K562 (cell line): Measurements from ENCODE around the gene ITPA. TPM values are rescaled to one million over a fixed set of nuclear protein-coding genes. Genes with fewer than 3 reads are reported as not detected.
A peak's percentile ranks its signal among the peaks of the same experiment; 100 is the strongest.

ENCODE experiments used
- CLOCK ChIP-seq: fragments of 250-450 bp; sonication (Bioruptor Pico); IDR thresholded peaks from 2 replicates; pipeline ENCODE4 v1.4.0; 2020; ENCODE audit warnings: mild to moderate bottlenecking, moderate library complexity, borderline replicate concordance
- EP400 ChIP-seq: fragments of 450-650 bp; IDR thresholded peaks from 2 replicates; pipeline ENCODE4 v1.6.1; 2017; ENCODE audit warnings: antibody characterized with exemption, mild to moderate bottlenecking, moderate library complexity
- GTF2E2 ChIP-seq: fragments of 200-800 bp; sonication (Bioruptor generic); IDR thresholded peaks from 2 replicates; pipeline ENCODE4 v1.6.1; 2016; ENCODE audit warnings: missing genetic modification characterization, missing compliant biosample characterization
- HDAC6 ChIP-seq: IDR thresholded peaks from 2 replicates; pipeline ENCODE4 v1.6.1; 2012; ENCODE audit warnings: low read depth, mild to moderate bottlenecking, control low read depth, inconsistent platforms, low read length, moderate library complexity
- RBM15 ChIP-seq: fragments of 200-400 bp; formaldehyde crosslinking; IDR thresholded peaks from 2 replicates; pipeline ENCODE4 v1.6.1; 2018; ENCODE audit warnings: mild to moderate bottlenecking, low read length, moderate library complexity; ENCODE audit not compliant: insufficient read depth
- TGIF2 ChIP-seq: sonication (generic); formaldehyde crosslinking; IDR thresholded peaks from 2 replicates; pipeline ENCODE4 v1.8.1; 2022; ENCODE audit warnings: mild to moderate bottlenecking, missing genetic modification reagents, moderate library complexity
- ZNF318 ChIP-seq, 2 experiments: fragments of 450-650 bp; IDR thresholded peaks; 2 replicates each; pipeline ENCODE4 v1.6.1; 2016; ENCODE audit warnings: mild to moderate bottlenecking in 2 of 2, borderline replicate concordance in 1 of 2, low read depth in 1 of 2, moderate library complexity in 1 of 2
- polyA plus RNA-seq, 8 experiments: library from polyadenylated mRNA; depleted of rRNA in 4 of 8; stranded (reverse) in 5 of 8; unstranded in 3 of 8; fragments of >200 nt; fragmentation: Nextera tagmentation in 2 of 8; fragmentation: Illumina TruSeq in 1 of 8; extraction: Ambion mirVana in 2 of 8; extraction: Trizol in 1 of 8; gene quantifications; 2 replicates each; pipeline versions ENCODE4 v1.2.1 to v1.2.3, GENCODE V29; 2011 to 2014; ENCODE audit warnings: inconsistent platforms in 1 of 8, missing spikeins in 1 of 8
- total RNA-seq, 7 experiments: library from RNA; depleted of rRNA in 6 of 7; stranded (reverse); fragments of >200 nt in 6 of 7; fragmentation: Illumina TruSeq in 2 of 7; extraction: Trizol in 2 of 7; gene quantifications; 2 replicates each; pipeline versions ENCODE4 v1.2.1 to v1.2.3, GENCODE V29; 2011 to 2021; ENCODE audit warnings: low replicate concordance in 1 of 7

ITPA gene
- total and polyA plus RNA-seq, 9 of the 15 experiments (the other 6 are each of a cell fraction or from before 2014, with no cell fraction given) = 5.0 to 79.7 (median 36.7) TPM

- TF ChIP-seq ZNF318 (IDR thresholded peaks at IDR 0.05; ENCODE audit: borderline replicate concordance in 1 of 2, low read depth in 1 of 2) = no peak
- no peak for TF ChIP-seq GTF2E2 (tag)
- TF ChIP-seq CLOCK (CRISPR knock-in tag) = no peak
- TF ChIP-seq TGIF2 (CRISPR knock-in tag) = 0 out of 2 replicates have a peak, but pooled peaks have one; percentile 29
- no peak for TF ChIP-seq RBM15
- TF ChIP-seq HDAC6 = no peak
- TF ChIP-seq EP400 = peak; percentile 41; the same call in 1 of the 2 replicates
- TF ChIP-seq, all 486 proteins: peak for 45
These were observed 36.2 kb upstream of the ITPA start, which contains the start of gene LZTS3 (continued) for GRCh38 chr20:3172933-3173609.
